ENCODE measurements around the gene AGO3. TPM values are rescaled to one million over a fixed set of nuclear protein-coding genes. Genes with fewer than 3 reads are reported as not detected.

The AGO3 gene
- polyA plus RNA-seq, 1 donor: 12.3 TPM

GRCh38 chr1:36097693-36098585 is 167.0 kb downstream of the AGO3 start:
- no peak for DNase-seq

DNA sequence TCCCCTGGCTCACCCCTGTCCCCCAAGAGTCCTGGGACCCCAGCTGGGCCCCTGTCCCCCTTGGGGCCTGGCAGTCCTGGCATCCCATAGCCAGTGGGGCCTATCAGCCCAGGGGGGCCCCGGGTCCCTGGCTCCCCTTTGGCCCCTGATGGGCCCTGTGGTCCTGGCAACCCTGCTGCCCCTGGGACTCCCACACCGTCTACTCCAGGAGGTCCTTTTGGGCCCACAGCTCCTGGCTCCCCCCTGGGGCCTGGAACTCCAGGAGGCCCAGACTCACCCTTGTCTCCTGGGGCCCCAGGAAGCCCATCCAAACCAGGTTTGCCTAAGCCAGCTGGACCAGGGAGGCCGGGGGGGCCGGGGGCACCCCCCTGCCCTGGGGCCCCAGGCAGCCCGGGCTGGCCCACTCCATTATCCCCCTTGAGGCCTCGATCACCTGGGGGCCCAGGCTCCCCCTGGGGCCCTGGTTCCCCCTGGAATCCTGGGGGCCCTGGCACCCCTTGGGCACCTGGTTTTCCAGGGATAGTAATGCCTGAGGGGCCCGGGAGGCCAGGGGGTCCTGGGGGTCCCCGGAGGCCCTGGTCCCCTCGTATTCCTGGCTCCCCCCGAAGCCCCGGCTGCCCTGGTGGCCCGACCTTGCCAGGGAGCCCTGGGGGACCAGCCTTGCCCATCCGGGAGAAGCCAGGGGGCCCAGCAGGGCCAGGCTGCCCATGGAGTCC is 167.9 kb downstream of the AGO3 start:
- no peak for DNase-seq

- peak; percentile 84 for DNase-seq
These were observed 168.9 kb downstream of the AGO3 start for GRCh38 chr1:36099681-36100341.

DNA sequence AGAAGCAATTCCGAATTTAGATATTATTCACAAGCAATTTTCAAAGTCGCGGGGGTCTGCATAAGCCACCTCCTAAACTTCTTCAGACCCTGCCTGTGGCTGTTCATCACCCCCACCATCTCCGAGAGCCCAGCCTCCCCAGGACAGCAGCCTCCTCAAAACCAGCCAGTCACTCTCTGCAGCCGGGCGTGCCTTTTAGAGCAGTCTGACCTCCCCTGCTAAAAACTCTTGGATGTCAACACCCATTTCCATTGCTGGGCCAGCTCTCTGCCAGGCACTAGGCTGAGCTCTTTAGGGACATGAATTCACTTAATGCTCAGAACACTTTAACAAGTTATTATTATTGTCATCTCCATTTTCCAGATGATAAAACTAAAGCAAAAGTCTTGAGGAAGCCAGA is 169.5 kb downstream of the AGO3 start:
- DNase-seq: no peak

GRCh38 chr1:36101546-36101945 is 170.6 kb downstream of the AGO3 start:
- no peak for DNase-seq

- no peak for DNase-seq
These were observed 175.4 kb downstream of the AGO3 start for GRCh38 chr1:36106269-36106668.

DNA sequence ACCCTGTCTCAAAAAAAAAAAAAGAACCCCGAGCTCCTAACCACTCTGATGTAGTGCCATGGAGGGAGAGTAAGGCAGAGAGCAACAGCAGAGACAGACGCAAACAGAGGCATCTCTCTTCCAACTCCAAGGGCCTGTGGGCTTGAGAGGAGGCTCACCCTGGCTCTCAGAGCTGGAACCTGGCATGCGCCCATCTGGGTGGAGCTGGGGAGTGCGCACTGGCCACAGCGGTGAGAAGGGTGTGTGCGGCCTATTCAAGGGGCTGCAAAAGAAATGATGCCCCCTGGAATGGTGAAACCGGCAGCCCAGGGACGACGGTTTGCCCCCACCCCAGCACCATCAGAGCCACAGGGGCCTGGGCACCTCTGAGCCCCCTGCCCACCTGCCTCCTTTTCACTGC is 176.5 kb downstream of the AGO3 start:
- DNase-seq: no peak

DNA sequence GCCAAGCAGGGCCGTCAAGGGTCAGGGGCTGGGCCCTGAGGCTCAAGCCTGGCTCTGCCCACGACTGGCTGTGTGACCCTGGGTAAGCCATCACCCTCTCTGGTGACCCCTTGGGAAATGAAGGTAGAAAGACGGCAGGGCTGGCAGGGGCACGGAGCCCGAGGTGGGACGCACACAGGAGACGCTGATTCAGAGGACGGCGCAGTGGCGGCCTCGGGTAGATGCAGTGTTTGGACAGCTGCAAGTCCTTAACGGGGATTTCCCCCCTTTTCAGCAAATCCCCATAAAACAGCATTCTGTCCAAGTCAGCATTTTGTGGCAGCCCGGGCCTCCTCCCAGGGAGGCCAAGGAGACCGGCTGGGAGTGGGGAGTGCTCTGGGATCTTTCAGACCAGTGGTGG is 177.4 kb downstream of the AGO3 start:
- DNase-seq: no peak

DNA sequence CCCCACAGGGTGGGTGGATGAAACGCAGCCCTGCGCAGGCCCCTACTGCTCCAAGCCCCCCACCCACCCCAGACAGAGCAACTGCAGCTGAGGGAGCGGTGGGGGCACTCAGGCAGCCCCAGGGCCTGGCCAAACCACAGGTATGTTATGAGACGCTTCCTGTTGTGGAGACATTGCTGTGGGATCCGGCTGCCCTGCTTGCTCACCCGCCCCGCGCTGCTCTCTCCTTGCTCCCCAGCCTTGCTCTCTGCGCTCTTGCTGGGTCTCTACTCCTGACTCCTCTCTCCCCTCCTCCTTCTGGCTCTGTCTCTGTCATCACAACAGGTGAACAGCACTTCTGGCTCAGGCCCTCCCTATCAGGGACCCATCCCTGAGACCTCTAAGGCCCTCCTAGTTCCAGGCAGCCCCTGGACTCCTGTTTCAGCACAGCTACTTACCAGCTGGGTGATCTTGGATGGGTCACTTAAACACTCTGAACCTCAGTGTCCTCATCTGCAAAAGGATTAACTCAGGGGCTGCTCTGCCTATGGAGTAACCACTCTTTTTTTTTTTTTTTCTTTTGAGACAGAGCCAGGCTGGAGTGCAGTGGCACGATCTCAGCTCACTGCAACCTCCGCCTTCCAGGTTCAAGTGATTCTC is 178.3 kb downstream of the AGO3 start:
- no peak for DNase-seq

GRCh38 chr1:36111151-36111550 is 180.2 kb downstream of the AGO3 start:
- DNase-seq: no peak

DNA sequence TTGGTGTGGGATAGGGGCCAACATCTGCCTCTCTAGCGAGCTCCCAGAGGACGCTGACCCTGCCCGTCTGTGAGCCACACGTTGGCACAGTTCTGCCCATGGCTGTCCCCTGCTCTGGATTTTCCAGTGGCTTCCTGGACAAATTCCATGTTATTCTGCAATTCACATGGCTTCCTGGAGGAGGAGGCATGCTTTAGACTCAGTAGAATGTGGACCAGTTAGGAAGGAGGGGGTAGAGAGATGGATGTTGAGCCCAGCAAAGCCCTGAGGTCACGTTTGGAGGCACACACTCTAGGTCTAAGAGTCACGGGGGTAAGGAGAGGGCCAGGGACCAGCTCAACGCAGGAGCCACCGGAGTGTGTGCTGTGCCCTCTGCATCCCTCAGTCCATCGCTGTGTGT is 181.9 kb downstream of the AGO3 start:
- no peak for DNase-seq

DNA sequence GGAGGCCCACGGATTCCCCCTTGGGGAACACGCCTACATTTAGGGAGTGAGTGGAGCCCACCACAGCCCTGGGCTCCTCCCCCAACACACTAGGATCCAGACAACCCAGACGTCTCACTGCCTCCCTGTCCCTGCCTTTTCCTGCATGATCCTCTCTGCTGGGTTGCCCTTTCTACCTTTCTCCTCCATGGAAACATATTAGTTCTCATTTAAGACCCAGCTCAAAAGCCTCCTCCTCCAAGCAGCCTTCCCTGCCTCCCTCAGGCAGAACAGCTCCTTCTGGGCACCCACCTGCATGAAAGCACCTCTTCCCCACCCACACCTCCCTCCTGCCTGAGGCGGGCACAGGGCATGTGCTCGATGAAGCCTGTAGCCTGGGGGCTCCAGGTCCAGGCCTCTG is 183.5 kb downstream of the AGO3 start:
- DNase-seq: no peak

DNA sequence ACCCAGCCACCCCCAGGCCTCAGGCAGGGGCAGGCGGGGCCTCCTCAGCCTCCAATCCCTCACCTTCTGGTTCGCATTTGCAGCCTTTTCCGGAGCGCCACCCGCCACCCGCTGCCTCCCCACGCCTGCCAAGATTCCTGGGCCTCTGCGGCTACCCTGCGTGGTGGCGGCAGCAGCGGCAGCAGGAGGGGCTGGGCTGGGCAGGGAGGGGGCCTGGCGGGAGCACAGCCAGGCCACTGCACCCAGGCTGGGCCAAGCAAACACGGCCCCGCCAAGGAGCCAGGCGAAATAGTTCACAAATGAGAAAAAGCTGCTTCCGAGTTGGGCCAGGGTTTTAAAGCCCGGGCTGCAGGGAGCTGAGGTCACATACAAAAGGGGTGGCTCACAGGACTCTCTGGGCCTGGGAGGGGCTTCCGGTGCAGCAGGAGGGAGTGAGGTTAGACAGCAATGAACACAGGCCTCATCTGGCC is 184.3 kb downstream of the AGO3 start:
- no peak for DNase-seq

GRCh38 chr1:36115931-36116330 is 185.0 kb downstream of the AGO3 start:
- no peak for DNase-seq

DNA sequence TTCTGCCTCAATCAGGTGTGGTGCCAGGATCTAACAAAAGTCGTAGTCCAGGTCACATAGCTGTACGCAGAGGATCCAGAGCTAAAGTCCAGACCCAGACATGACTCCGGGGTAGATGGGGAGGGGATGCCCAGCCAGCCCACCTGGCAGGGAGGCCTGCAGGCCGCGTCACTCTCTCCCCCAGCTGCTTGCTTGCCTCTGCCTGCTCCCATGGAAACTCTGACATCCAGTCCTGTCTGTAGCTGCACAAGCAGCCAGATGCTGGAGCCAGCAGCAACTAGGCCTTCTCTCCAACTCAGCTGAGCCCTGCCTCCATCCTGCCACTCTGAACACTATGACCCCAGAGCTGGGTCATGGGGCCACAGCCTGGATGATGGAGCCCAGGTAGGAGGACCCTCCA is 186.0 kb downstream of the AGO3 start:
- DNase-seq: peak; percentile 83

- no peak for DNase-seq
These were observed 187.7 kb downstream of the AGO3 start for GRCh38 chr1:36118447-36119204.

DNA sequence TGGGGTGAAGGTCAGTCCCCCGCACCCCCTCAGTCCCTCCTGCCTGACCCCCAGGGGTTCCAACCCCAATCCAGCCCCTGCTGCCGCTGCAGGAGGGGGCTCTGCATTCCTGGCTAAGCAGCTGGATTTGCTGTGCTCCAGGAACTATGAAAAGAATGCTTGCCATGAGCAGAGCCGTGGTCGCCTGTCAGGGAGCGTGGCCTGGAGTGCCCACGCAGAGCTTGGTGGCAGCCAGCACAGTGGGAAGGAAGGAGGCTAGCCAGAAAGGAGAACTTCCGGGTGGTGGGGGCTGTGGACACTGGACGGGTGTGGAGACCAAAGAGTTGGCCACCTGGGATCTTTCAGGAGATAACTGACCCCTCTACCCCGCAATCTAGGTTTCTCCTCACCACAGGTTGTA is 188.6 kb downstream of the AGO3 start:
- no peak for DNase-seq

Other genes starting within 250 kb of the AGO3 start
- gene C1orf216, start 212.2 kb upstream of the AGO3 start, polyA plus RNA-seq (ENCODE audit: insufficient read length): 9.0 TPM
- 6.5 TPM for gene CLSPN, start 161.1 kb upstream of the AGO3 start, polyA plus RNA-seq (ENCODE audit: insufficient read length)
- 14.9 TPM for gene AGO4, start 123.1 kb upstream of the AGO3 start, polyA plus RNA-seq (ENCODE audit: insufficient read length)
- gene AGO1, start 47.9 kb upstream of the AGO3 start, polyA plus RNA-seq (ENCODE audit: insufficient read length): 9.4 TPM
- gene TEKT2, start 153.0 kb downstream of the AGO3 start, polyA plus RNA-seq (ENCODE audit: insufficient read length): 0.44 TPM
- 28.4 TPM for gene ADPRS, start 157.8 kb downstream of the AGO3 start, polyA plus RNA-seq (ENCODE audit: insufficient read length)
- gene COL8A2, start 194.1 kb downstream of the AGO3 start, polyA plus RNA-seq (ENCODE audit: insufficient read length): 6.9 TPM
- 30.3 TPM for gene TRAPPC3, start 218.4 kb downstream of the AGO3 start, polyA plus RNA-seq (ENCODE audit: insufficient read length)
- gene MAP7D1, start 225.1 kb downstream of the AGO3 start, polyA plus RNA-seq (ENCODE audit: insufficient read length): 161 TPM